Uterus (tissue), 4 donors: Measurements from ENCODE around the gene ZSWIM6. TPM values are rescaled to one million over a fixed set of nuclear protein-coding genes. Genes with fewer than 3 reads are reported as not detected.

Source experiments
- DNase-seq, 2 donors: peaks; one replicate each; pipeline ENCODE4 v3.0.0-alpha.2; 2019 to 2020
- H3K27ac ChIP-seq, 2 donors: fragments of 200-600 bp; sonication (generic); 1 replicate in 1 of 2; 2 replicates in 1 of 2; pipeline ENCODE4 v1.5.1; 2016 to 2018
- H3K27me3 ChIP-seq, 2 donors: fragments of 200-600 bp; sonication (generic); one replicate each; pipeline ENCODE4 v1.5.1; 2018 to 2019; ENCODE audit warnings: control low read depth in 1 of 2
- H3K36me3 ChIP-seq, 2 donors: fragments of 200-600 bp; sonication (generic); one replicate each; pipeline ENCODE4 v1.5.1; 2019; ENCODE audit warnings: control low read depth in 1 of 2
- H3K4me1 ChIP-seq, 2 donors: fragments of 200-600 bp; sonication (generic); one replicate each; pipeline ENCODE4 v1.5.1; 2018 to 2019; ENCODE audit warnings: control low read depth in 1 of 2
- H3K4me3 ChIP-seq, 2 donors: fragments of 200-600 bp; sonication (generic); 1 replicate in 1 of 2; 2 replicates in 1 of 2; pipeline ENCODE4 v1.5.1; 2018 to 2019; ENCODE audit warnings: mild to moderate bottlenecking in 1 of 2
- H3K9me3 ChIP-seq, 2 donors: fragments of 200-600 bp; sonication (generic); one replicate each; pipeline ENCODE4 v1.5.1; 2019; ENCODE audit warnings: control low read depth in 1 of 2
- CTCF ChIP-seq, 4 experiments: fragments of 200-600 bp in 2 of 4; fragments of 450-650 bp in 2 of 4; sonication (generic) in 2 of 4; IDR thresholded peaks; one replicate each; pipeline ENCODE4 v1.5.1; 2016 to 2019; ENCODE audit warnings: antibody characterized with exemption in 4 of 4, mild to moderate bottlenecking in 2 of 4, moderate library complexity in 1 of 4
- POLR2A ChIP-seq, 2 donors: fragments of 450-650 bp; IDR thresholded peaks; one replicate each; pipeline ENCODE4 v1.6.1; 2016; ENCODE audit warnings: antibody characterized with exemption in 2 of 2, mild to moderate bottlenecking in 1 of 2, moderate library complexity in 1 of 2
- intact Hi-C: fragments of 100-400 bp; cut with DNase I; formaldehyde crosslinking; loops from one replicate; pipeline ENCODE4 v1.15.1; 2023; ENCODE audit warnings: low total_unique reads
- total RNA-seq, 4 donors: library from RNA; depleted of rRNA in 3 of 4; stranded (reverse); fragments of >200 nt in 3 of 4; gene quantifications; one replicate each; pipeline versions ENCODE4 v1.1.0 to v1.2.4, GENCODE V29; 2014 to 2023
- donor health status: DM: yes; HTN: yes; CAD: no.

Gene ZSWIM6
- total RNA-seq, 4 donors from 2014 or later: 4.1 to 14.8 (median 11.1) TPM

GRCh38 chr5:61353293-61353692 lies 21.2 kb downstream of the ZSWIM6 start:
- peaks cover 0 to 6% of the 10 kb centered on the region in 2 donors for H3K9me3 ChIP-seq
- H3K36me3 ChIP-seq: no peaks in the 10 kb centered on the region
- H3K27me3 ChIP-seq: no peaks in the 10 kb centered on the region
- intact Hi-C loops: no loop called here
- no peak overlapping the region for H3K4me3 ChIP-seq
- H3K27ac ChIP-seq: no peak overlapping the region
- H3K4me1 ChIP-seq: peaks cover 3 to 4% of the 10 kb centered on the region in 2 donors
- no peak for DNase-seq
- TF ChIP-seq POLR2A (IDR thresholded peaks at IDR 0.05) (no peak), CTCF (IDR thresholded peaks at IDR 0.05) (no peak)

- Histone ChIP-seq H3K36me3 (no peaks in the 10 kb centered on the region), H3K27me3 (no peaks in the 10 kb centered on the region), H3K9me3 (peaks cover 0 to 6% of the 10 kb centered on the region in 2 donors), H3K4me3 (no peak overlapping the region), H3K27ac (no peak overlapping the region), H3K4me1 (peaks cover 3 to 4% of the 10 kb centered on the region in 2 donors)
- no peak for DNase-seq
- no peak for TF ChIP-seq POLR2A (IDR thresholded peaks at IDR 0.05)
- no peak for TF ChIP-seq CTCF (IDR thresholded peaks at IDR 0.05)
- intact Hi-C loops: no loop called here
Observed at GRCh38 chr5:61354199-61354598, 22.1 kb downstream of the ZSWIM6 start.

DNA sequence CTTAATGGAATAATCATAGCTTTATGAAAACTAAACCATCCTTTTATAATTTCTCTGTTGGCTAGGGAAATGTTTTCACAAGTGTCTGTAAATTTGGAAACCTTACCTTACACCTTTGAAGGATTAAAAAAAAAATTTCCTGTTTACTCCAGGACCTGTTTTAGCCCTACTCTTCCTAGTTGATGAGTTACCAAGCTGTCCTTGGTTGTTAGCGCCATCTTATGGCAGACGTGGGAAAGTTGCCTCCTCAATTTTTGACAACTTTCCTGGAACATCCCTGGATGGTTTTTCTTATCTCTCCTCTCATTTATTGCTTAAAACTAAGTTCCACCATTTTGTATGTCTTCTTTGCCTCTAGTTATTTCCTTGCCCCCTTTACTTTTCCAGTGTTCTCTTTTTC lies 25.7 kb downstream of the ZSWIM6 start:
- no peaks in the 10 kb centered on the region for H3K27me3 ChIP-seq
- TF ChIP-seq POLR2A (IDR thresholded peaks at IDR 0.05): no peak
- TF ChIP-seq CTCF (IDR thresholded peaks at IDR 0.05): no peak
- no peak overlapping the region for H3K27ac ChIP-seq
- no peak overlapping the region for H3K4me3 ChIP-seq
- peaks cover 0 to 3% of the 10 kb centered on the region in 2 donors for H3K4me1 ChIP-seq
- H3K36me3 ChIP-seq: no peaks in the 10 kb centered on the region
- intact Hi-C loops: no loop called here
- no peak for DNase-seq
- peaks cover 0 to 6% of the 10 kb centered on the region in 2 donors for H3K9me3 ChIP-seq

DNA sequence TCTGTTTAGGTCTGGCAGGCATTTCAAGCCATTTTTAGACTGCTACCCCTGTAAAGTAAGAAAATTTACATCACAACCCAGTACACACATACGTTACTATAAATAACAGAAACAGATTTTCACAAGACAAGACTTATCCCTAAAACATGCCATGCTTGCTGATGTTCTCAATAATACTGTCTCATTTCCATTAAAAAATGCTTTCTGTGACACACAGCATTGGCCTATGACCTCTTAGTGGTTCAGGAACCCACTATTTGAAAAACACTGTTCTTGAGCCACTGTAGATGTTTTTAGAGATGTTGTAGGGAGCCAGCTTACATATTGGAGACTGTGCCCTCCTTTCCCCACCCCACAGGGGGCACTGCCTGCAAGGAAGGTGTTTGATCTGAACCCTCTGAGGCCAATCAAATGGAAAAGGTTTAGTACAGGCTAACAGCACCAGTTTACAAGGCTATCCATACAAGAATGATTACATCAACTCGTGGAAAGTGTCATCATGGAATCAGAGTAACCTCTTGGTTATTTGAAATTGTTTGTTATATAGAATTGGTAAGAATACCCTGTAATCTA lies 30.8 kb downstream of the ZSWIM6 start:
- Histone ChIP-seq H3K27ac (no peak overlapping the region), H3K4me3 (no peak overlapping the region), H3K36me3 (no peaks in the 10 kb centered on the region), H3K9me3 (no peaks in the 10 kb centered on the region), H3K27me3 (no peaks in the 10 kb centered on the region), H3K4me1 (no peaks in the 10 kb centered on the region)
- intact Hi-C loops: no loop called here
- TF ChIP-seq CTCF (IDR thresholded peaks at IDR 0.05) (no peak), POLR2A (IDR thresholded peaks at IDR 0.05) (no peak)
- DNase-seq: no peak

DNA sequence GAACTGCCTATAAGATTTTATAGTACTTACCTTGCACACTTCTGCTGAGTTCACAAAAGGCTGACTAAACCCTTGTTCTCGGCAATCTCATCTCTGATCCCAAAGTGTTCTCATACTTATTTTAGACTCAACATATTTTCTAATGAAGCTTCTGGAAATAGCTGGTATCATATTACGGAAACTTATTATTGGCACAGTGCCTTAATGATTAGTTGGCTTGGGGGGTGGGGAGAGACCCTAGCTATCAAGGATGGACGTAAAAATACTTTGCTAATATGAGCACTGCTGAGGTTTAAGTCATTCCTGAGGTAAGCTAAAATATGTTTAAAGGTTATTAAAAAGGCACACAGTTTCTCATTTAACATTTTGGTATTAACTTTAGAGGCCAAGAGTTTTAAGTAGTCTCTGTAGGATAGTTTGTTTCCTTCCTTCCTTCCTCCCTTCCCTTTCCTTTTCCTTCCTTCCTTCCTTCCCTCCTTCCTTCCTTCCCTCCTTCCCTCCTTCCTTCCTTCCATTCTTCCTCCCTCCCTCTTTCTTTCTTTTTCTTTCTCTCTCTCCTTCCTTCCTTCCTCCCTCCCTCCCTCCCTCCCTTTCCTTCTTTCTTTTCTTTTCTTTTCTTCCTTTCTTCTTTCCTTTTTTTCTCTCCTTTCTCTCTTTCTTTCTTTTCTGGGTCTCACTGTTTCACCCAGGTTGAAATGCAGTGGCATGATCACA lies 31.5 kb downstream of the ZSWIM6 start:
- Histone ChIP-seq H3K27me3 (no peaks in the 10 kb centered on the region), H3K36me3 (no peaks in the 10 kb centered on the region), H3K4me3 (no peak overlapping the region), H3K9me3 (no peaks in the 10 kb centered on the region), H3K4me1 (no peaks in the 10 kb centered on the region), H3K27ac (no peak overlapping the region)
- intact Hi-C loops: no loop called here
- TF ChIP-seq CTCF (IDR thresholded peaks at IDR 0.05) (no peak), POLR2A (IDR thresholded peaks at IDR 0.05) (no peak)
- no peak for DNase-seq
